Hepatocyte (in vitro differentiated cells): Measurements from ENCODE around the gene ZFYVE28. TPM values are rescaled to one million over a fixed set of nuclear protein-coding genes. Genes with fewer than 3 reads are reported as not detected.

Experiments
- DNase-seq: peaks from one replicate; pipeline ENCODE4 v3.0.0-alpha.2; 2016; ENCODE audit warnings: low spot score
- H2AFZ ChIP-seq: fragments of 200-600 bp; sonication (generic); 2 replicates; pipeline ENCODE4 v1.6.0; 2016; ENCODE audit warnings: antibody characterized with exemption, mild to moderate bottlenecking
- H3K27ac ChIP-seq: fragments of 200-600 bp; sonication (generic); 2 replicates; pipeline ENCODE4 v1.5.1; 2016; ENCODE audit warnings: mild to moderate bottlenecking
- H3K27me3 ChIP-seq: fragments of 200-600 bp; sonication (generic); 2 replicates; pipeline ENCODE4 v1.6.1; 2016
- H3K36me3 ChIP-seq: fragments of 200-600 bp; sonication (generic); replicated peaks from 2 replicates; pipeline ENCODE4 v1.5.1; 2016; ENCODE audit warnings: low read depth; ENCODE audit not compliant: insufficient read depth
- H3K4me1 ChIP-seq: fragments of 200-600 bp; sonication (generic); 2 replicates; pipeline ENCODE4 v1.5.1; 2016; ENCODE audit warnings: mild to moderate bottlenecking, moderate library complexity; ENCODE audit not compliant: insufficient read depth
- H3K4me2 ChIP-seq: fragments of 200-600 bp; sonication (generic); 2 replicates; pipeline ENCODE4 v1.6.0; 2016
- H3K4me3 ChIP-seq: fragments of 200-600 bp; sonication (generic); 2 replicates; pipeline ENCODE4 v1.5.1; 2016; ENCODE audit warnings: mild to moderate bottlenecking
- H3K79me2 ChIP-seq: fragments of 200-600 bp; sonication (generic); 2 replicates; pipeline ENCODE4 v1.6.0; 2017; ENCODE audit warnings: mild to moderate bottlenecking
- H3K9me2 ChIP-seq: fragments of 200-600 bp; sonication (generic); replicated peaks from 2 replicates; pipeline ENCODE4 v1.6.0; 2017; ENCODE audit warnings: mild to moderate bottlenecking; ENCODE audit not compliant: insufficient read depth
- H3K9me3 ChIP-seq: fragments of 200-600 bp; sonication (generic); 2 replicates; pipeline ENCODE4 v1.5.1; 2016; ENCODE audit warnings: low read depth, mild to moderate bottlenecking
- H4K20me1 ChIP-seq: fragments of 200-600 bp; sonication (generic); 2 replicates; pipeline ENCODE4 v1.6.0; 2016; ENCODE audit warnings: mild to moderate bottlenecking; ENCODE audit not compliant: insufficient read depth, poor library complexity, severe bottlenecking
- EZH2 ChIP-seq: fragments of 200-600 bp; sonication (generic); IDR thresholded peaks from 2 replicates; pipeline ENCODE4 v1.6.1; 2016; ENCODE audit warnings: antibody characterized with exemption, mild to moderate bottlenecking, borderline replicate concordance
- EZH2phosphoT487 ChIP-seq: fragments of 200-600 bp; sonication (generic); IDR thresholded peaks from one replicate; pipeline ENCODE4 v1.6.1; 2018; ENCODE audit warnings: antibody characterized with exemption, mild to moderate bottlenecking, low read depth, moderate library complexity; ENCODE audit not compliant: unreplicated experiment, severe bottlenecking
- WGBS: methylation state at CpG from one replicate; pipeline ENCODE4 v1.1.6; 2016; ENCODE audit warnings: low lambda C conversion rate; ENCODE audit errors: missing lambda C conversion rate; 5-methylcytosine and 5-hydroxymethylcytosine counted together
- polyA plus RNA-seq: library from polyadenylated mRNA; unstranded; fragments of >200 nt; fragmentation: Nextera tagmentation; extraction: Ambion mirVana; gene quantifications from 2 replicates; pipeline ENCODE4 v1.2.1, GENCODE V29; 2016
- total RNA-seq: library from RNA; depleted of rRNA; stranded (reverse); fragments of >200 nt; gene quantifications from 2 replicates; pipeline ENCODE4 v1.2.3, GENCODE V29; 2014
- TF ChIP-seq, protein P1 (sequence below): fragments of 200-600 bp; sonication (generic); IDR thresholded peaks from 2 replicates; pipeline ENCODE4 v1.5.1; 2016; ENCODE audit warnings: antibody characterized with exemption, mild to moderate bottlenecking; ENCODE audit not compliant: poor library complexity

ZFYVE28 gene
- total and polyA plus RNA-seq, 2 experiments from 2014 or later: 2.2 to 3.4 TPM

DNA sequence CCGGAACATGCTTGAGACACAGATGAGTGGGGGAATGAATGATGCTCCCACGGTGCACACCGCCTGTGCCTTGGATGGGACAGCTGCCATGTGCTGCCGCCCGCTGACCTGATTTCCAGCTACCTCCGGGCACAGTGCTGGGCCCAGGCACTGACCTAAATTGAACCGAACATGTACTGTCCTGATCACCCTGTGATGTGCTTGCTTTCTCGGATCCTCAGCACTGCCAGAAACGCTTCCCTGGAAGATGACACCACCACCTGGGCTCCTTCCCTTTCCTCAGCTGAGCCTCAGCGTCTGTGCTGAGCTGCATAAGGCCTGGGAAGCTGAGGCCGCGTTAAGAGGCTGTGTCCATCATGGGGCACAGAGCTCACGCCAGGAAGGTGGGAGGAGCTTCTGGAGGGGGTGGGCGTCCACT lies 117.2 kb downstream of the ZFYVE28 start:
- Histone ChIP-seq H3K27me3 (no peaks in the 10 kb centered on the region), H3K9me2 (no peaks in the 10 kb centered on the region), H3K4me2 (no peak overlapping the region), H3K9me3 (no peaks in the 10 kb centered on the region), H2AFZ (no peak overlapping the region), H3K4me3 (no peak overlapping the region), H3K36me3 (no peaks in the 10 kb centered on the region), H3K4me1 (no peaks in the 10 kb centered on the region), H4K20me1 (no peaks in the 10 kb centered on the region), H3K79me2 (no peaks in the 10 kb centered on the region), H3K27ac (no peak overlapping the region)
- no peak for DNase-seq
- WGBS: 87% methylated on average over 14 of the region's 14 CpGs
- TF ChIP-seq EZH2 (no peak), EZH2phosphoT487 (no peak)
- TF ChIP-seq, protein P1, sequence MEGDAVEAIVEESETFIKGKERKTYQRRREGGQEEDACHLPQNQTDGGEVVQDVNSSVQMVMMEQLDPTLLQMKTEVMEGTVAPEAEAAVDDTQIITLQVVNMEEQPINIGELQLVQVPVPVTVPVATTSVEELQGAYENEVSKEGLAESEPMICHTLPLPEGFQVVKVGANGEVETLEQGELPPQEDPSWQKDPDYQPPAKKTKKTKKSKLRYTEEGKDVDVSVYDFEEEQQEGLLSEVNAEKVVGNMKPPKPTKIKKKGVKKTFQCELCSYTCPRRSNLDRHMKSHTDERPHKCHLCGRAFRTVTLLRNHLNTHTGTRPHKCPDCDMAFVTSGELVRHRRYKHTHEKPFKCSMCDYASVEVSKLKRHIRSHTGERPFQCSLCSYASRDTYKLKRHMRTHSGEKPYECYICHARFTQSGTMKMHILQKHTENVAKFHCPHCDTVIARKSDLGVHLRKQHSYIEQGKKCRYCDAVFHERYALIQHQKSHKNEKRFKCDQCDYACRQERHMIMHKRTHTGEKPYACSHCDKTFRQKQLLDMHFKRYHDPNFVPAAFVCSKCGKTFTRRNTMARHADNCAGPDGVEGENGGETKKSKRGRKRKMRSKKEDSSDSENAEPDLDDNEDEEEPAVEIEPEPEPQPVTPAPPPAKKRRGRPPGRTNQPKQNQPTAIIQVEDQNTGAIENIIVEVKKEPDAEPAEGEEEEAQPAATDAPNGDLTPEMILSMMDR: no peak

DNA sequence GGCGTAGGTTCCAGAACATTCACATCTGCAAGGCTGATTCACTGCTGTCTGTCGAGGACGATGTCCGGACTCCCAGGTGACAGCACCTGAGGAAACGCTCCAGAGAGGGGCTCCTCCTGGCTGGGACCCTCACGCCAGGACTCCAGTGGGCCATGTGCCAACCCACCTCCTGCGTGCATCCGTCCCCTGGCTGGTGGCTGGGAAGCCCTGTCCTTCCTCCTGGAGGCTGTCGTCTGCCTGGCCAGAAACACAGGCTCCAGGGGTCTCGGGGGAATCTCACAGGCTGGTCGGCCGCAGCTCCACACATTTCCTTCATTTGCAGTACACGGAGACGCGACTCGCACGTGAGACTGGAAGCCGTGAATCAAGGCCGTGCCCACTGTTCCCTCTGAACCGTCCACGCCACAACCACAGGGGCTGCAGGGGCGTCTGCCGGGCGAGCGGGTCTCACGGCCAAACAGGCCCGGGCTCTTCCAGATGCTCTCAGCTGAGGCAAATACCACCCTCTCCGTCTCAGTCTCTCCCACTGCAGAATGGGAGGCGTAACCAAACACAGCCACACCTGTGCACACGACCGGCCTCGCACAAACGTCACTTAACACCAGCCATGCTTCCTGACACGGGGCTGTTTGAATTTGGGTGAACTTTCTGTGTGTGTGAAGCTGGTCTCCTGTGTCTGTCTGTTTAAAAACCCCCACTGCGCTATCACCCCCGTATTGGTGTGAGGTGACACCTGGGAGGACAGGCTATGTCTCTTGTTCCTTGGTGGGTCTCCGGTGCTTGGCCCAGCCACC lies 117.8 kb downstream of the ZFYVE28 start:
- H3K4me1 ChIP-seq: no peaks in the 10 kb centered on the region
- no peaks in the 10 kb centered on the region for H3K9me3 ChIP-seq
- no peak overlapping the region for H3K4me2 ChIP-seq
- H3K27me3 ChIP-seq: no peaks in the 10 kb centered on the region
- no peak overlapping the region for H3K27ac ChIP-seq
- TF ChIP-seq, protein P1: no peak
- TF ChIP-seq EZH2phosphoT487 (no peak), EZH2 (no peak)
- H3K9me2 ChIP-seq: no peaks in the 10 kb centered on the region
- 88% methylated on average over 37 of the region's 37 CpGs for WGBS
- H3K79me2 ChIP-seq: no peaks in the 10 kb centered on the region
- H2AFZ ChIP-seq: no peak overlapping the region
- H3K36me3 ChIP-seq: no peaks in the 10 kb centered on the region
- H3K4me3 ChIP-seq: no peak overlapping the region
- DNase-seq: no peak
- H4K20me1 ChIP-seq: no peaks in the 10 kb centered on the region

DNA sequence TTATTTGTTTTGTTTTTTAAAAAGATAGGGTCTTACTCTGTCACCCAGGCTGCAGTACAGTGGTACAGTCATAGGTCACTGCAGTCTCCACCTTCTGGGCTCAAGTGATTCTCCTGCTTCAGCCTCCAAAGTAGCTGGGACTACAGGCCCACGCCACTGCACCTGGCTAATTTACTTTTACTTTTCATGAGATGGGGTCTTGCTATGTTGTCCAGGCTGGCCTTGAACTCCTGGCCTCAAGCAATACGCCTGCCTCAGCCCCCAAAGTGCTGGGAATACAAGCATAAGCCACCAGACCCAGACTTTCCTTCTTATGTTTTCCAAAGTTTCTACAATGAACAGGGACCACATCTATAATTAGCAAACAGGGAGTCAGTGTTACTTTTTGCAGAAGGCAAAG lies 118.7 kb downstream of the ZFYVE28 start:
- H3K9me2 ChIP-seq: no peaks in the 10 kb centered on the region

More for the DNA sequence above, 118.7 kb downstream of the ZFYVE28 start:
- no peaks in the 10 kb centered on the region for H3K79me2 ChIP-seq
- H4K20me1 ChIP-seq: no peaks in the 10 kb centered on the region
- TF ChIP-seq EZH2phosphoT487 (no peak), EZH2 (no peak)
- TF ChIP-seq, protein P1: no peak
- no peaks in the 10 kb centered on the region for H3K4me1 ChIP-seq
- no peak overlapping the region for H3K4me3 ChIP-seq
- H3K27ac ChIP-seq: no peak overlapping the region
- no peaks in the 10 kb centered on the region for H3K36me3 ChIP-seq
- no peak overlapping the region for H3K4me2 ChIP-seq
- no peak for DNase-seq
- 93% methylated on average over 2 of the region's 2 CpGs for WGBS
- H3K27me3 ChIP-seq: no peaks in the 10 kb centered on the region
- H3K9me3 ChIP-seq: no peaks in the 10 kb centered on the region
- H2AFZ ChIP-seq: no peak overlapping the region
